ENCODE measurements around the gene EPB41L4A.
"Not testable (repeated sequence)": the region's sequence is repeated elsewhere in the genome, so short reads cannot be mapped to it uniquely, and the experiment has no call there.

The EPB41L4A gene

GRCh38 chr5:112403069-112403468, 16.0 kb downstream of the EPB41L4A start:
- DNase-seq (ENCODE audit: low spot score), result no peak

- DNase-seq (ENCODE audit: low spot score), result no peak
These were observed 17.2 kb downstream of the EPB41L4A start for GRCh38 chr5:112401924-112402323.

GRCh38 chr5:112397690-112398089, 21.4 kb downstream of the EPB41L4A start:
- no peak for DNase-seq (ENCODE audit: low spot score)

GRCh38 chr5:112396430-112396829, 22.6 kb downstream of the EPB41L4A start:
- DNase-seq (ENCODE audit: low spot score), result no peak

- DNase-seq (ENCODE audit: low spot score), result not testable (repeated sequence)
These were observed 23.8 kb downstream of the EPB41L4A start for GRCh38 chr5:112395299-112395698.

GRCh38 chr5:112390327-112390726, 28.8 kb downstream of the EPB41L4A start:
- DNase-seq (ENCODE audit: low spot score), result peak; percentile 52

- no peak for DNase-seq (ENCODE audit: low spot score)
These were observed 30.3 kb downstream of the EPB41L4A start for GRCh38 chr5:112388739-112389138.

GRCh38 chr5:112388074-112388473, 31.0 kb downstream of the EPB41L4A start:
- DNase-seq (ENCODE audit: low spot score), result peak; percentile 50

GRCh38 chr5:112386766-112387165, 32.3 kb downstream of the EPB41L4A start:
- no peak for DNase-seq (ENCODE audit: low spot score)

- no peak for DNase-seq (ENCODE audit: low spot score)
These were observed 33.1 kb downstream of the EPB41L4A start for GRCh38 chr5:112385969-112386368.

- no peak for DNase-seq (ENCODE audit: low spot score)
These were observed 33.5 kb downstream of the EPB41L4A start for GRCh38 chr5:112385566-112385965.

GRCh38 chr5:112384523-112384922, 34.6 kb downstream of the EPB41L4A start:
- DNase-seq (ENCODE audit: low spot score), result no peak

- no peak for DNase-seq (ENCODE audit: low spot score)
These were observed 36.2 kb downstream of the EPB41L4A start for GRCh38 chr5:112382886-112383285.

- DNase-seq (ENCODE audit: low spot score), result no peak
These were observed 37.6 kb downstream of the EPB41L4A start for GRCh38 chr5:112381521-112381920.

GRCh38 chr5:112379542-112380325, 39.3 kb downstream of the EPB41L4A start:
- no peak for DNase-seq (ENCODE audit: low spot score)

- DNase-seq (ENCODE audit: low spot score), result no peak
These were observed 44.3 kb downstream of the EPB41L4A start for GRCh38 chr5:112374818-112375217.

GRCh38 chr5:112374356-112374755, 44.7 kb downstream of the EPB41L4A start:
- DNase-seq (ENCODE audit: low spot score), result no peak

- no peak for DNase-seq (ENCODE audit: low spot score)
These were observed 45.2 kb downstream of the EPB41L4A start for GRCh38 chr5:112373885-112374284.

GRCh38 chr5:112372543-112372942, 46.5 kb downstream of the EPB41L4A start:
- DNase-seq (ENCODE audit: low spot score), result peak; percentile 78

GRCh38 chr5:112371067-112371466, 48.0 kb downstream of the EPB41L4A start:
- no peak for DNase-seq (ENCODE audit: low spot score)

GRCh38 chr5:112367400-112367799, 51.7 kb downstream of the EPB41L4A start:
- no peak for DNase-seq (ENCODE audit: low spot score)

GRCh38 chr5:112366987-112367386, 52.1 kb downstream of the EPB41L4A start:
- peak; percentile 28 for DNase-seq (ENCODE audit: low spot score)

- not testable (repeated sequence) for DNase-seq (ENCODE audit: low spot score)
These were observed 58.3 kb downstream of the EPB41L4A start for GRCh38 chr5:112360740-112361139.
